ENCODE data around the gene TAS2R13.

TAS2R13 gene

GRCh38 chr12:10867381-10867780 lies 42.0 kb downstream of the TAS2R13 start:
- no peak for DNase-seq (ENCODE audit: low read depth)

GRCh38 chr12:10863512-10864218 lies 45.7 kb downstream of the TAS2R13 start:
- no peak for DNase-seq (ENCODE audit: low read depth)

DNA sequence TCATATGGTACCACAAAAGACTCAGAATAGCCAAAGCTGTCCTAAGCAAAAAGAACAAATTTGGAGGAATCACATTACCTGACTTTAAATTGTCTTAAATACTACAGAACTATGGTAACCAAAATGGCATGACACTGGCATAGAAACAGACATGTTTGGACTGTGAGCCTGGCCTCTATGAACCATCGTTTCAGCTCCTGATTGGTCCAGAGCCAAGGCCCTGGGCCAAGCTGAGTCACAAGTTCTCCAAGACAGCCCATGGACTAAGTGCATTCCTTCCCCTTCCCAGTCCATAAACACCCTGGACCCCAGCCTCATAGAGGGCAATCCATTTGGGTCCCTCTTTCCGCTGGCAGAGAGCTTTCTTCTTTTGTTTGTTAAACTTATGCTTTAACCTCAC lies 48.0 kb downstream of the TAS2R13 start:
- DNase-seq (ENCODE audit: low read depth) = peak; percentile 20
